Vagina (tissue), 2 donors: ENCODE measurements around the gene KDM6B.

Source experiments
- CTCF ChIP-seq, 3 experiments: fragments of 450-650 bp in 2 of 3; fragments of 200-600 bp in 1 of 3; sonication (generic) in 1 of 3; IDR thresholded peaks; one replicate each; pipeline ENCODE4 v1.5.1; 2017 to 2019; ENCODE audit warnings: antibody characterized with exemption in 3 of 3, mild to moderate bottlenecking in 2 of 3, moderate library complexity in 2 of 3
- POLR2AphosphoS5 ChIP-seq, 2 donors: sonication (generic); formaldehyde crosslinking; IDR thresholded peaks; one replicate each; pipeline ENCODE4 v1.9.0; 2017; ENCODE audit warnings: antibody characterized with exemption in 2 of 2, mild to moderate bottlenecking in 2 of 2, low read depth in 1 of 2; ENCODE audit not compliant: insufficient read depth in 1 of 2

DNA sequence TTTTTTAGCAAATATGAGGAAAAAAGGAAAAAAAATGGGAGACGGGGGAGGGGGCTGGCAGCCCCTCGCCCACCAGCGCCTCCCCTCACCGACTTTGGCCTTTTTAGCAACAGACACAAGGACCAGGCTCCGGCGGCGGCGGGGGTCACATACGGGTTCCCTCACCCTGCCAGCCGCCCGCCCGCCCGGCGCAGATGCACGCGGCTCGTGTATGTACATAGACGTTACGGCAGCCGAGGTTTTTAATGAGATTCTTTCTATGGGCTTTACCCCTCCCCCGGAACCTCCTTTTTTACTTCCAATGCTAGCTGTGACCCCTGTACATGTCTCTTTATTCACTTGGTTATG, 19.6 kb downstream of the KDM6B start:
- TF ChIP-seq POLR2AphosphoS5 (IDR thresholded peaks at IDR 0.05; ENCODE audit: insufficient read depth in 1 of 2, low read depth in 1 of 2), result no peak
- no peak for TF ChIP-seq CTCF (IDR thresholded peaks at IDR 0.05)
